K562 (cell line): ENCODE results near the gene RAD50. TPM values are rescaled to one million over a fixed set of nuclear protein-coding genes. Genes with fewer than 3 reads are reported as not detected.

Experiments used
- ARID1B ChIP-seq: fragments of 450-650 bp; IDR thresholded peaks from 2 replicates; pipeline ENCODE4 v1.6.1; 2016; ENCODE audit warnings: antibody characterized with exemption, mild to moderate bottlenecking, inconsistent platforms
- ATF7 ChIP-seq: fragments of 450-650 bp; IDR thresholded peaks from 2 replicates; pipeline ENCODE4 v1.7.1; 2014; ENCODE audit warnings: mild to moderate bottlenecking, moderate library complexity
- BMI1 ChIP-seq: fragments of 150-350 bp; IDR thresholded peaks from 2 replicates; pipeline ENCODE4 v1.6.1; 2014; ENCODE audit warnings: low read length
- CBFA2T2 ChIP-seq: fragments of 450-650 bp; conservative IDR thresholded peaks from 2 replicates; pipeline ENCODE4 v1.6.1; 2017; ENCODE audit warnings: mild to moderate bottlenecking
- CBFA2T3 ChIP-seq: fragments of 450-650 bp; IDR thresholded peaks from 2 replicates; pipeline ENCODE4 v1.6.1; 2017
- CEBPG ChIP-seq, 3 experiments: fragments of 200-800 bp in 1 of 3; sonication (Bioruptor generic) in 1 of 3; sonication (generic) in 1 of 3; formaldehyde crosslinking in 1 of 3; IDR thresholded peaks in 2 of 3; conservative IDR thresholded peaks in 1 of 3; 2 replicates each; pipeline versions ENCODE4 v1.6.1 to v1.8.0; 2016 to 2022; ENCODE audit warnings: missing compliant biosample characterization in 2 of 3, missing genetic modification characterization in 2 of 3, mild to moderate bottlenecking in 1 of 3, missing genetic modification reagents in 1 of 3
- CHD4 ChIP-seq: fragments of 200-600 bp; sonication (generic); IDR thresholded peaks from 3 replicates; pipeline ENCODE4 v1.6.1; 2012; ENCODE audit warnings: low read depth, mild to moderate bottlenecking, mixed read lengths, low read length, inconsistent platforms; ENCODE audit not compliant: insufficient read depth, insufficient replicate concordance, poor library complexity, severe bottlenecking
- DPF2 ChIP-seq: fragments of 450-650 bp; IDR thresholded peaks from 2 replicates; pipeline ENCODE4 v1.6.1; 2016
- EP300 ChIP-seq: IDR thresholded peaks from 2 replicates; pipeline ENCODE4 v1.6.1; 2012; ENCODE audit warnings: low read length, improper control_type of control experiment
- ETV6 ChIP-seq, 3 experiments: fragments of 150-350 bp in 1 of 3; sonication (generic) in 1 of 3; formaldehyde crosslinking in 1 of 3; IDR thresholded peaks; 2 replicates each; pipeline versions ENCODE4 v1.6.1 to v1.8.0; 2014 to 2022; ENCODE audit warnings: borderline replicate concordance in 2 of 3, low read depth in 2 of 3, antibody characterized with exemption in 1 of 3, low read length in 1 of 3, mild to moderate bottlenecking in 1 of 3, missing genetic modification reagents in 1 of 3
- GTF3C2 ChIP-seq: IDR thresholded peaks from 3 replicates; pipeline ENCODE4 v1.6.1; 2011; ENCODE audit warnings: borderline replicate concordance, mild to moderate bottlenecking, moderate library complexity; ENCODE audit not compliant: insufficient read length; ENCODE audit errors: extremely low read depth
- HDAC2 ChIP-seq: fragments of 450-650 bp; IDR thresholded peaks from 2 replicates; pipeline ENCODE4 v1.6.1; 2016; ENCODE audit warnings: mild to moderate bottlenecking
- JUND ChIP-seq, 2 experiments: IDR thresholded peaks; 2 replicates in 1 of 2; 3 replicates in 1 of 2; pipeline ENCODE4 v1.6.1; 2011; ENCODE audit warnings: borderline replicate concordance in 2 of 2, low read depth in 2 of 2, low read length in 2 of 2, improper control_type of control experiment in 1 of 2, missing biosample characterization in 1 of 2, missing genetic modification characterization in 1 of 2, missing genetic modification reagents in 1 of 2
- RCOR1 ChIP-seq, 2 experiments: IDR thresholded peaks; 2 replicates each; pipeline ENCODE4 v1.6.1; 2012; ENCODE audit warnings: low read depth in 2 of 2, low read length in 2 of 2, borderline replicate concordance in 1 of 2, improper control_type of control experiment in 1 of 2
- SOX6 ChIP-seq: fragments of 450-650 bp; IDR thresholded peaks from 2 replicates; pipeline ENCODE4 v1.6.1; 2014; ENCODE audit warnings: mild to moderate bottlenecking
- TAL1 ChIP-seq: fragments of 450-650 bp; IDR thresholded peaks from 2 replicates; pipeline ENCODE4 v1.6.1; 2016; ENCODE audit warnings: mild to moderate bottlenecking
- ZFPM2 ChIP-seq: fragments of 250-450 bp; sonication (Bioruptor Pico); IDR thresholded peaks from 2 replicates; pipeline ENCODE4 v1.5.1; 2022; ENCODE audit warnings: mild to moderate bottlenecking
- ZNF395 ChIP-seq: fragments of 200-800 bp; sonication (Bioruptor generic); IDR thresholded peaks from 2 replicates; pipeline ENCODE4 v1.6.1; 2017; ENCODE audit warnings: missing genetic modification characterization, missing compliant biosample characterization
- ZNF639 ChIP-seq, 2 experiments: fragments of 200-800 bp in 1 of 2; sonication (Bioruptor generic) in 1 of 2; sonication (generic) in 1 of 2; formaldehyde crosslinking in 1 of 2; IDR thresholded peaks in 1 of 2; conservative IDR thresholded peaks in 1 of 2; 2 replicates each; pipeline versions ENCODE4 v1.5.0 to v1.6.1; 2016 to 2020; ENCODE audit warnings: missing compliant biosample characterization in 1 of 2, missing genetic modification characterization in 1 of 2, missing genetic modification reagents in 1 of 2
- polyA plus RNA-seq, 8 experiments: library from polyadenylated mRNA; depleted of rRNA in 4 of 8; stranded (reverse) in 5 of 8; unstranded in 3 of 8; fragments of >200 nt; fragmentation: Nextera tagmentation in 2 of 8; fragmentation: Illumina TruSeq in 1 of 8; extraction: Ambion mirVana in 2 of 8; extraction: Trizol in 1 of 8; gene quantifications; 2 replicates each; pipeline versions ENCODE4 v1.2.1 to v1.2.3, GENCODE V29; 2011 to 2014; ENCODE audit warnings: inconsistent platforms in 1 of 8, missing spikeins in 1 of 8
- total RNA-seq, 7 experiments: library from RNA; depleted of rRNA in 6 of 7; stranded (reverse); fragments of >200 nt in 6 of 7; fragmentation: Illumina TruSeq in 2 of 7; extraction: Trizol in 2 of 7; gene quantifications; 2 replicates each; pipeline versions ENCODE4 v1.2.1 to v1.2.3, GENCODE V29; 2011 to 2021; ENCODE audit warnings: low replicate concordance in 1 of 7

Gene RAD50
- total and polyA plus RNA-seq, 9 of the 15 experiments (the other 6 are each of a cell fraction or from before 2014, with no cell fraction given): 15.3 to 74.2 (median 44.1) TPM

- no peak for TF ChIP-seq ZNF395 (CRISPR knock-in tag)
- TF ChIP-seq CBFA2T2: peak; percentile 34; the same call in 1 of the 2 replicates
- no peak for TF ChIP-seq ZFPM2 (CRISPR knock-in tag)
- TF ChIP-seq JUND (IDR thresholded peaks at IDR 0.05; ENCODE audit: borderline replicate concordance, low read depth, low read length): 0 out of 2 replicates have a peak, but pooled peaks have one; percentile 23
- no peak; the same call in 2 of the 3 replicates for TF ChIP-seq JUND (tag; IDR thresholded peaks at IDR 0.05; ENCODE audit: borderline replicate concordance, low read depth, low read length)
- TF ChIP-seq ETV6 (IDR thresholded peaks at IDR 0.05; ENCODE audit: borderline replicate concordance in 1 of 2, low read depth in 2 of 2, low read length in 1 of 2): no peak
- TF ChIP-seq ETV6 (CRISPR knock-in tag; IDR thresholded peaks at IDR 0.05; ENCODE audit: borderline replicate concordance): no peak
- TF ChIP-seq ARID1B: peak; percentile 44; the same call in 1 of the 2 replicates
- TF ChIP-seq TAL1: 0 out of 2 replicates have a peak, but pooled peaks have one; percentile 20
- TF ChIP-seq ZNF639 (CRISPR knock-in tag; conservative IDR thresholded peaks at IDR 0.05 in 1 of 2, IDR thresholded peaks at IDR 0.05 in 1 of 2): no peak
- TF ChIP-seq GTF3C2: no peak
- TF ChIP-seq CHD4: no peak
- peak; percentile 38; the same call in 1 of the 2 replicates for TF ChIP-seq DPF2
- no peak for TF ChIP-seq BMI1
- peak; percentile 54 for TF ChIP-seq CBFA2T3
- 0 out of 2 replicates have a peak, but pooled peaks have one; percentile 16 for TF ChIP-seq ATF7
- peak; percentile 73 for TF ChIP-seq SOX6
- TF ChIP-seq HDAC2: no peak
- 0 out of 2 replicates have a peak, but pooled peaks have one; percentile 28 for TF ChIP-seq EP300
- peak in 1 of 2 experiments; percentile 52; a peak in 1 of 4 replicates for TF ChIP-seq RCOR1 (IDR thresholded peaks at IDR 0.05; ENCODE audit: borderline replicate concordance in 1 of 2, low read depth in 2 of 2, low read length in 2 of 2)
- no peak for TF ChIP-seq CEBPG (CRISPR knock-in tag; IDR thresholded peaks at IDR 0.05)
- peak in 1 of 2 experiments; percentile 47; a peak in 3 of 4 replicates for TF ChIP-seq CEBPG (tag; conservative IDR thresholded peaks at IDR 0.05 in 1 of 2, IDR thresholded peaks at IDR 0.05 in 1 of 2)
These were observed 132.0 kb downstream of the RAD50 start (continued) for GRCh38 chr5:132688536-132689339.
